ENCODE measurements around the gene UPF1.

The UPF1 gene

GRCh38 chr19:18905058-18905456 lies 73.3 kb downstream of the UPF1 start:
- Histone ChIP-seq H3K36me3 (replicated peaks; ENCODE audit: insufficient read depth, low read length) (no peaks in the 10 kb centered on the region), H3K27me3 (replicated peaks; ENCODE audit: insufficient read depth, low read length) (no peaks in the 10 kb centered on the region), H3K4me2 (ENCODE audit: low read depth, low read length) (no peak overlapping the region), H3K9ac (ENCODE audit: low read length) (no peak overlapping the region), H3K9me3 (replicated peaks; ENCODE audit: insufficient read depth, low read length) (no peaks in the 10 kb centered on the region), H3K4me3 (ENCODE audit: low read length) (no peak overlapping the region), H3K4me1 (ENCODE audit: low read length) (no peaks in the 10 kb centered on the region), H4K20me1 (ENCODE audit: insufficient read depth, low read length) (no peaks in the 10 kb centered on the region), H2AFZ (ENCODE audit: low read length) (no peak overlapping the region), H3K79me2 (ENCODE audit: low read length) (no peaks in the 10 kb centered on the region), H3K9me2 (replicated peaks; ENCODE audit: insufficient read depth, low read length) (no peaks in the 10 kb centered on the region), H3K27ac (ENCODE audit: low read length) (no peak overlapping the region), H3F3A (ENCODE audit: insufficient read depth, low read length) (no peaks in the 10 kb centered on the region)
- TF ChIP-seq EZH2 (optimal IDR thresholded peaks at IDR 0.05; ENCODE audit: low read depth, low read length) (no peak), EZH2phosphoT487 (IDR thresholded peaks at IDR 0.05; ENCODE audit: low read length) (no peak)
- TF ChIP-seq, protein P1, sequence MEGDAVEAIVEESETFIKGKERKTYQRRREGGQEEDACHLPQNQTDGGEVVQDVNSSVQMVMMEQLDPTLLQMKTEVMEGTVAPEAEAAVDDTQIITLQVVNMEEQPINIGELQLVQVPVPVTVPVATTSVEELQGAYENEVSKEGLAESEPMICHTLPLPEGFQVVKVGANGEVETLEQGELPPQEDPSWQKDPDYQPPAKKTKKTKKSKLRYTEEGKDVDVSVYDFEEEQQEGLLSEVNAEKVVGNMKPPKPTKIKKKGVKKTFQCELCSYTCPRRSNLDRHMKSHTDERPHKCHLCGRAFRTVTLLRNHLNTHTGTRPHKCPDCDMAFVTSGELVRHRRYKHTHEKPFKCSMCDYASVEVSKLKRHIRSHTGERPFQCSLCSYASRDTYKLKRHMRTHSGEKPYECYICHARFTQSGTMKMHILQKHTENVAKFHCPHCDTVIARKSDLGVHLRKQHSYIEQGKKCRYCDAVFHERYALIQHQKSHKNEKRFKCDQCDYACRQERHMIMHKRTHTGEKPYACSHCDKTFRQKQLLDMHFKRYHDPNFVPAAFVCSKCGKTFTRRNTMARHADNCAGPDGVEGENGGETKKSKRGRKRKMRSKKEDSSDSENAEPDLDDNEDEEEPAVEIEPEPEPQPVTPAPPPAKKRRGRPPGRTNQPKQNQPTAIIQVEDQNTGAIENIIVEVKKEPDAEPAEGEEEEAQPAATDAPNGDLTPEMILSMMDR (IDR thresholded peaks at IDR 0.05; ENCODE audit: low read length), result no peak
- DNase-seq, result no peak

DNA sequence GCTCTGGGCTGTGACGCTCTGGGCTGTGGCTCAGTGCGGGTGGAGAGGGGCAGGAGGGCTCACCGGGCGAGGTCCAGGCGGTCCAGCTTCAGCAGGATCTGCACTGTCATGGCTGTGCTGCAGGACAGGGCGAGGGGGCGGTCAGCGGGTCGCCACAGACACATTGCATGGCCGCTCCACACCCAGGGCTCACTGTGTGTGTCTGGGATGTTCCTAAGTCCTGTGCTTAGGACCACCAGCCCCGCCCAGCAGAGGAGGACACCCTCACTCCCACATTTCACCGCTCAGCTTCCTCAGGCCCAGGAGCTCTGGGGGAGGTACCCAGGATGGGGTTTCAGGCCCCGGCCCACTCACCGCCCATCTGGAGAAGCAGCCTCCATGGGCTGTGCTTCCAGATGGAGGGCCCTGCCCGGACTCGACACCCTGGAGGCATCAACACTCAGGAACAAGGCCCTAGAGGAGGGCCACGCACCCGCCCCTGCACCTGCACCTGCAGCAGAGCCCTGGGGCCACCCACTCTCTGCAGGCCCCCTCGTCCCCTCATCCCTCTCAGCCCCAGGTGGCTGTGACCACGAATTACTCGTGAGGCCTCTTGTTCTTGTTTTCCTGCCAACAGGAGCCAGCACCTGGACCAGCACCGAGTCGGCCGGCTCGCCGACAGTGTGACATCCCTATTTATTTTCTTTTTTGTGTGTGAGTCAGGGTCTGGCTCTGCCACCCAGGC lies 73.9 kb downstream of the UPF1 start:
- Histone ChIP-seq H3K4me3 (ENCODE audit: low read length) (no peak overlapping the region), H3F3A (ENCODE audit: insufficient read depth, low read length) (no peaks in the 10 kb centered on the region), H3K27me3 (replicated peaks; ENCODE audit: insufficient read depth, low read length) (no peaks in the 10 kb centered on the region), H3K79me2 (ENCODE audit: low read length) (0 out of 2 replicates have a peak, but pooled peaks cover 2% of the 10 kb centered on the region), H3K9me2 (replicated peaks; ENCODE audit: insufficient read depth, low read length) (no peaks in the 10 kb centered on the region), H3K9me3 (replicated peaks; ENCODE audit: insufficient read depth, low read length) (no peaks in the 10 kb centered on the region), H4K20me1 (ENCODE audit: insufficient read depth, low read length) (no peaks in the 10 kb centered on the region), H2AFZ (ENCODE audit: low read length) (no peak overlapping the region), H3K4me1 (ENCODE audit: low read length) (no peaks in the 10 kb centered on the region), H3K9ac (ENCODE audit: low read length) (no peak overlapping the region), H3K27ac (ENCODE audit: low read length) (no peak overlapping the region), H3K36me3 (replicated peaks; ENCODE audit: insufficient read depth, low read length) (no peaks in the 10 kb centered on the region), H3K4me2 (ENCODE audit: low read depth, low read length) (no peak overlapping the region)
- no peak for TF ChIP-seq EZH2 (optimal IDR thresholded peaks at IDR 0.05; ENCODE audit: low read depth, low read length)
- no peak for TF ChIP-seq EZH2phosphoT487 (IDR thresholded peaks at IDR 0.05; ENCODE audit: low read length)
- TF ChIP-seq, protein P1 (IDR thresholded peaks at IDR 0.05; ENCODE audit: low read length), result no peak
- DNase-seq, result no peak

- Histone ChIP-seq H3K9ac (ENCODE audit: low read length) (no peak overlapping the region), H3F3A (ENCODE audit: insufficient read depth, low read length) (no peaks in the 10 kb centered on the region), H3K9me3 (replicated peaks; ENCODE audit: insufficient read depth, low read length) (no peaks in the 10 kb centered on the region), H3K4me1 (ENCODE audit: low read length) (no peaks in the 10 kb centered on the region), H3K9me2 (replicated peaks; ENCODE audit: insufficient read depth, low read length) (no peaks in the 10 kb centered on the region), H3K36me3 (replicated peaks; ENCODE audit: insufficient read depth, low read length) (no peaks in the 10 kb centered on the region), H3K27me3 (replicated peaks; ENCODE audit: insufficient read depth, low read length) (no peaks in the 10 kb centered on the region), H3K4me2 (ENCODE audit: low read depth, low read length) (no peak overlapping the region), H3K4me3 (ENCODE audit: low read length) (no peak overlapping the region), H4K20me1 (ENCODE audit: insufficient read depth, low read length) (no peaks in the 10 kb centered on the region), H3K27ac (ENCODE audit: low read length) (no peak overlapping the region), H2AFZ (ENCODE audit: low read length) (no peak overlapping the region), H3K79me2 (ENCODE audit: low read length) (peaks cover 8% of the 10 kb centered on the region; the same call in 1 of the 2 replicates)
- no peak for DNase-seq
- TF ChIP-seq EZH2 (optimal IDR thresholded peaks at IDR 0.05; ENCODE audit: low read depth, low read length) (no peak), EZH2phosphoT487 (IDR thresholded peaks at IDR 0.05; ENCODE audit: low read length) (no peak)
- TF ChIP-seq, protein P1 (IDR thresholded peaks at IDR 0.05; ENCODE audit: low read length), result no peak
Observed at GRCh38 chr19:18906605-18907519, 75.1 kb downstream of the UPF1 start.
